ENCODE results near the gene RREB1. TPM values are rescaled to one million over a fixed set of nuclear protein-coding genes. Genes with fewer than 3 reads are reported as not detected.
A peak's percentile ranks its signal among the peaks of the same experiment; 100 is the strongest.

Gene RREB1
- total RNA-seq, 1 donor from 2014 or later = 20.6 TPM

- DNase-seq = no peak
These were observed 19.9 kb downstream of the RREB1 start for GRCh38 chr6:7127680-7128079.

- no peak for DNase-seq
These were observed 21.6 kb downstream of the RREB1 start for GRCh38 chr6:7129360-7129759.

- DNase-seq = no peak
These were observed 22.2 kb downstream of the RREB1 start for GRCh38 chr6:7129784-7130569.

- no peak for DNase-seq
These were observed 23.6 kb downstream of the RREB1 start for GRCh38 chr6:7131390-7131789.

DNA sequence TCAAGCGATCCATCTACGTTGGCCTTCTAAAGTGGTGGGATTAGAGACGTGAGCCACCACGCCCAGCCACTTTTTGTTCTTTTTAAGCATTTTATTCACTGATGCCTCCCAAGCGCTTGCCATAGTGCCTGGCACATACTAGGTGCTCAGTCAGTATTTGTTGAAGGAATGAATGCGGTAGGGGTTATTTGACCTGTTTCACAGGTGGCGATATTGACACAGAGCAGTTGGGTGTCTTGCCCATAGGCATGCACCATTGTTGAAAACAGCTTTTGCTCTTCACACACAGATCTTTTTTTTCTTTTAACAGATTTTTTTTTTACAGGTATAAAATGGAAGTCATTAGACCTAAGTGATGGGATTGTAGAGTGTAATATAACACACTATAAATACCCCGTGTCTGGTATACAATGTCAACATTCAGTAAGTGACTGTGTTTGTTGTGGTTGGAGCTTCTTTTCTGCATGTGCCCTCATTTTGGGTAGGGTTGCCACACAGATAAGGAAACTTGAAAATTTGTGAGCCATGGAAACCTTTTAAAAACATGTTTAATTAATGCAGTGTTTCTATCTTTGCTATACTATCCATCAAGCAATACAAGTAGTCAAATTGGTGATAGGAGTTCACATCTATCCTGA is 24.8 kb downstream of the RREB1 start:
- DNase-seq = no peak

- DNase-seq = no peak
These were observed 27.4 kb downstream of the RREB1 start for GRCh38 chr6:7134999-7135745.

- DNase-seq = no peak
These were observed 28.0 kb downstream of the RREB1 start for GRCh38 chr6:7135755-7136154.

DNA sequence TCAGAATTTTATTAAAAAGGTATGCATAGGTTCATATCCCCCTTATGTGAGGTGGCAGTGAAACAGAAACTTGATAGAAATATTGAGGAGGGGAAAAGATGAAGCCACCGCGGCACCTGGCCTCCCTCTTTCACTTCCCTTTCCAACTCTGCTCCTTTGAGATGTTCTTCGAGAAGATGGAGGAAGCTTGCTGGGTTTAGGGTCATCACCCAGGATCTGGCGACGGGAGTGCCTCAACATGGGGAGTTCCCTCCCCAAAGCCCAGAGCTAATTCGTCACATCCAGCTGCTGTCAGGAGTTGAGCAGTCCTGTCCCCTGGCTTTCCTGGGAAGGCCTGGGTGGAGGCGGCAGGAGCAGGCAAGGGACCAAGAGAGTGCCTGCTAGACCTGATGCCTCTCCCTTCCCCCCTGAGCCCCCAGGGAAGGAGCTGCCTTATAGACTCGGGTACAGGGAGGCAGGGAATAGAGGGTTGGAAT is 29.1 kb downstream of the RREB1 start:
- no peak for DNase-seq

DNA sequence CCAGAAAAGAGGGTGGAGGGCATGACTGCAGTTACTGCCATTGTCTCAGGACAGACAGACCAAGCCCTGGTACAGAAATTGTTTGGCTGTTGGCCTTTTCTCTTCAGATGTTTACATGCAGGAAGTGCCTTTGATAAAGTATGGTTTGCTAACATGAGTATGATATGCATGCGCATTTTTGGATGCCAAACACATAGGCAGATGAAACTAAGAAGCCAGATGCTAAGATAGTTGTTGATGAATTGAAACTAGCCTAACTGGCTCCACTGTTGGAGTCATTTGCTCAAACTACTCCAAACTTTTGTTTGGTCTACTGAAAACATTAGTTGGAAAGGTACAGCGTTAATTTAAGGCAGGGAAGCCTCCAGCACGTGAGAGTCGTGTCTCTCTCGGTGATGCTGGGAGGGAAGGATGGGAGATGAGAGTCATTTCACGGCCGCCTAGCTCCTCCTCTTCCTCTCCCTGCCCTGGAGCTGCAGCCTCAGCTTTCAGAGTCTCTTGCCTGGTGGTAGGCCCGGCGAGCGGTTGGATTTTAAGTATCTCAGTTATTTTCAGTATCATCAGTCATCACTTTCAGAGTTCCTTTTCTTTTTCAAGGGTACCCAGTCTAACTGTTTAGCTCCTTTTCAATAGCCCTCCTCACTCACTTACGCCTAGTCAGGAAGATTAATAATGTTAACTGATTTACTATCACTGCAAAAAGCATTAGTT is 29.7 kb downstream of the RREB1 start:
- DNase-seq = peak; percentile 55

- DNase-seq = no peak
These were observed 30.3 kb downstream of the RREB1 start for GRCh38 chr6:7138046-7138531.

- peak; percentile 28 for DNase-seq
These were observed 31.2 kb downstream of the RREB1 start for GRCh38 chr6:7138921-7139358.

DNA sequence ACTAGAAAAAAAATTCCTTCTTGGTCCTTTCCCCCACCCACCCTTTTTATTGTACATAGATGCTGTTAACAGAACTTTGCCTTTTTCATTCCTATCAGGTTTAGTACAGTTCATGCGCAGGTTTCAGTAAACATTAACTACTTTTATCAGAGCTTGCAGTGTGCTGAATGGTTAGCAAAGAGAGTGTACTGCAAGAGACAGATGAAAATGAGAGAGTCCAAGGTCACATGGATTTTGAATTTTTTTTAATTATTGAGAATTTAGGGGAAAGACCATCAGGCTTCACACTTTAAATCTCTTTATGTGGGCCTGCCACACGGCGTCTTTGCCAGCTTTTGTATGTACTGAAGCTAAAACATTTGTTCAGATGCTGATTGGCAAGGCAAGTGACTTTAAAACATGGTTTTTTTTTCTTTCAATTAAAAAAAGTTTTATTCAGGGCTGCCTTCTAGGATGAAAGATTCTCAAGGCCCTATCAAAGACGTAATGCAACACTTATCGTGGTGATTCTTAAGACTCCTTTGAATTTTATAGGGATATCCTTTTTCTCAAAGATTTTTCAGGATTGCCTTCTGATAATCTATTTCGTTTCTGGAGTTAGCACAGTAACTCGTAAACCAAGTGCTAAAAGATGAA is 32.2 kb downstream of the RREB1 start:
- no peak for DNase-seq

- DNase-seq = peak; percentile 85
These were observed 33.0 kb downstream of the RREB1 start for GRCh38 chr6:7140631-7141378.

DNA sequence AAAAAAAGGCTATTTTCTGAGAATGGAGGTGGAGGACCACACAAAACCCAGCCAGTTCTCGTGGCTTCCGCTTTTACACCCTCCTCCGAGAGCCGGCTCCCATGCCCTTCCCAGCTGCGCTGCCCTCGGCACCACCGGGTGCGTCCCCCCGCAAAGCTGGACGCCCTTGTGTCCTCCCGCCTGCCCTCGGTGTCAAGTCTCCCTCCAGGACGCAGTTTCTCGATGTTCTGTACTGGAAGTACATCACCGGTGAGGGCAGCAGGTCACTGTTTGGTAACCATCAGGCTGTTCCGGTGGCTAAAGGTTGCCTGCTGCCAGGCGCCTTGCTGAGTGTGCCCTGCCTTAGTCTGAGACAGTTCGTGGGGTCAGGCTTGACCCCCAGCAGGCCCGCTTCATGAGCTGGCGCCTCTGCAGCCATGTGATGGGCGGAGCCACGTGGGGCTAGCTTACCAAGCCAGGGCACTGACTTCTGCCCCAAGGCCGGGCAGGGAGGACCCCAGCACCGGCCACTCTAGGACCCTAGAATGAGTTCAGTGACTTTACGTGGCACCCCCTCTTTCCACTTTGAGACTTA is 34.6 kb downstream of the RREB1 start:
- DNase-seq = no peak

DNA sequence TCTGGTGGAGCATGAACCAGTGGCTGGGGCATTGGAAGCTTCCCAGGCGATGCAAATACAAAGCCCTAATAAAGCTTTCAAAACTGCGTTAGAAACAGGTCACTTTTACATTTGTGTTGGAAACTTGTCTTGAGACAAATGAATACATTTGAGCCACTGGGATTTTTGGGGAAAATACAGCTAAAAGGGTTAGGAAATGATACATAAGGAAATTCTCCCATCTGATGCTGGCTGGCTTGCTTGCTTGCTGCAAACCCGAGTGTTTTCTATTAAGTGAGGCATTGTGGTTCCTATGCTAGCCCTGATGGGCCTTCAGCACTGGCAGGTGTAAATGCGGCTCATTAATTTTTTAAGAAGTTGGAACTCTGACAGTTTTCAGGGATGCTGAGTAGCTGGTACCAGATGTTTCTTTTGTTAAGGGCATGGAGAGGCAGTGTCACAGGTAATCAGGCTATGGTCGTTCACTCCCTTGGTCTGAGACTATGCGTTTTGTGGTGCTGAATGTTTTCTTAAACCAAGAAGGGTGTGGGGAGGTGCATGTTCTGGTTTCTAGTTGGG is 35.2 kb downstream of the RREB1 start:
- no peak for DNase-seq

- DNase-seq = no peak
These were observed 35.8 kb downstream of the RREB1 start for GRCh38 chr6:7143476-7143974.

DNA sequence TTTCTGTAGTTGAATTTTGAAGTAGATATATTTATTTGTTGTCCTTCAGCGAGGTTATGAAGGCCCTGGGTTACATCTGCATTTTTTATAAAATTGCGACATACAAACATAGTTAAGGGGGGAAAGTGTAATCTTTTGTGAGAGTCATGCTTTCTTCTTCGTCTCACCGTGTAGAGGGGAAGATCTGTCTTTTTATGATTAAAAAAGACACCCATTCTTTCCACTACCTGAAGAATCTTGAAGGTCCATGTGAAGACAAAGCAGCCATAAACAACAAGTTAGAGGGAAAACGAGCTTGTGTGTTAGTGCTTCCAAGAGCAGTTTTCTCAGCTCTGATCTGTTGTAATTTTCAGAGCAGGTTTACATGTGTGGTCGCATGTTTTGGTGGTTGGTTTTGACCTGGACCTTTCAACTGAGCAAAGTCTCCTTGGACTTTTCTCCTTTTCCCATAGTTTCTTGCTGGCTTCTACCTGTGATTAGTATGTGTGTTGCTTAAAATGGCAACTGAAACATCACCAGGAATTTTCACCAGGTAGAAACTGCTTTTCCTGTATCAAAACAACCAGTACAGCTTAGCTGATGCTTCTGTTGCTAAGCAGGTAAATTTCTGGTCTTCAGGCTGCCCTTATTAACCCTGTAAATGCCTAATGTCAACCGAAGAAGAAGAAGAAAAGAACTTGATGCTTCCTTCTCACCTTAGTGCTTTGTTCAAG is 37.3 kb downstream of the RREB1 start:
- no peak for DNase-seq

DNA sequence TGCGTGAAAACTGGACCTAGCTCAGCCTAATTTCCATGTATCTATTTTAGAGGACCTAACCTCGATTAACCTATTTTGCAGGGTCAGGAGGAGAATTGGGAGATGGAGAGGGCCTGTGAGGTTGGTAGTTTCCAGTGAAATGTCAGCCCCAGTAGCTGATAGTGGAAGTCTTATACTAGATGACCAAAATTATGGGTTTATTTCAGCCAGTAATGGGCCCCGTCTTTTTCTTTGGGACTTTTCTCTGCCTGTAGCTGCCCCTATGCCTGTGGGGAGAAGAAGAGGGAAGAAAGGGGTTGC is 37.8 kb downstream of the RREB1 start:
- no peak for DNase-seq

DNA sequence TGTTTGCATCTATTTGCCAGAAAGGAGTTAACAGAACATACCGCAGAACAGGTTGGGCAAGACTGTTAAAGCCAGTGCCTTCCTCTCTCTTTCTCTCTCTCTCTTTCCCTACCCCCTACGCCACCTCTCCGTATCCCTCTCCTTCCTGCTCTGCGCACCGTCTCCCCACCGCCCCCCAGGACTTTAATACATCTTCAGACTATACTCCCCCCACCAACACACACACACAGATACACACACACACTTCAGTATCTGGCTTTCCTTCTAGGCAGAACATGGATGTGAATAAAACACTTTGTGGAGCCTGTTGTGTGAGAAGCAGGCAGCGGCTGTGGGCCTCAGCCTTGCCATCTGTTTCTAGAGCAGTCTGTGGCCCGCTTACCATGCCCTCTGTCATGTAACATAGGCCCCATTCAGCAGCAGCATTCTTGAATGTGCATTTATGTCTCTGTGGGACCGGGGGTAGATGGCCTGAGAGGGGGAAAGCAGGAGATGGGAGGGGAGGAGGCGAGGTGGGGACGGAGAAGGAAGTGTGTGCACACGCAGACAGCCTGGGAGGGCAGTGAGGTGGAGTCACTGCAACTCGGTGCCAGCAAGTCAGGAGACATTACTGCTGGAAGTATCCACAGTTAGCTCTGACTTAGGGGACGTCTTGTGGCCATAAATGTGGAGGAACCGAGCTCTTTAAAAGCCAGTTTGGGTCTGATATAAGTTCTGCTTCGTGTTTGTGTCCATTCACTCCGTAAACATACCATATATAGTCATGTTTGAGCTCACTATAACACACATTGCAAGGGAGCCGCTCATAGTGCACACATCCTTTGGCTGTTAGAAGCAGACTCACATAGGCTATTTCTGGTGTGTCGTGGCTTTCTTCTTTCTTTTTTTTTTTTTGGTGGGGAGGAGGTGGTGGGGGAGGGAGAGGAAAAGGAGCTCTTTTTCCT is 38.4 kb downstream of the RREB1 start:
- peak; percentile 58 for DNase-seq
